IPS DF 6.9 (cell line): ENCODE results near the gene SIDT2.
A peak's percentile ranks its signal among the peaks of the same experiment; 100 is the strongest.

Experiments
- DNase-seq: peaks from one replicate; pipeline ENCODE4 v3.0.0-alpha.2; 2013; ENCODE audit warnings: low read depth, low spot score
- H3K27ac ChIP-seq: one replicate; pipeline ENCODE4 v1.5.1; 2013; ENCODE audit warnings: low read length, control low read depth
- H3K27me3 ChIP-seq: 2 replicates; pipeline ENCODE4 v1.6.1; 2013; ENCODE audit warnings: mild to moderate bottlenecking, low read length; ENCODE audit not compliant: control insufficient read depth, insufficient read depth
- H3K36me3 ChIP-seq: 2 replicates; pipeline ENCODE4 v1.6.1; 2013; ENCODE audit warnings: low read length; ENCODE audit not compliant: control insufficient read depth, insufficient read depth
- H3K4me1 ChIP-seq: 2 replicates; pipeline ENCODE4 v1.6.1; 2013; ENCODE audit warnings: low read length; ENCODE audit not compliant: control insufficient read depth, insufficient read depth
- H3K4me3 ChIP-seq: 2 replicates; pipeline ENCODE4 v1.5.1; 2013; ENCODE audit warnings: mild to moderate bottlenecking, low read length
- H3K9me3 ChIP-seq: 2 replicates; pipeline ENCODE4 v1.6.1; 2013; ENCODE audit warnings: low read length, inconsistent platforms; ENCODE audit not compliant: control insufficient read depth, insufficient read depth
- WGBS: extraction: QIAGEN DNeasy Blood & Tissue Kit; methylation state at CpG from one replicate; pipeline ENCODE4 v1.1.7; 2013; ENCODE audit warnings: mixed read lengths, missing lambda C conversion rate; ENCODE audit not compliant: insufficient read length, insufficient coverage; 5-methylcytosine and 5-hydroxymethylcytosine counted together

SIDT2 gene

DNA sequence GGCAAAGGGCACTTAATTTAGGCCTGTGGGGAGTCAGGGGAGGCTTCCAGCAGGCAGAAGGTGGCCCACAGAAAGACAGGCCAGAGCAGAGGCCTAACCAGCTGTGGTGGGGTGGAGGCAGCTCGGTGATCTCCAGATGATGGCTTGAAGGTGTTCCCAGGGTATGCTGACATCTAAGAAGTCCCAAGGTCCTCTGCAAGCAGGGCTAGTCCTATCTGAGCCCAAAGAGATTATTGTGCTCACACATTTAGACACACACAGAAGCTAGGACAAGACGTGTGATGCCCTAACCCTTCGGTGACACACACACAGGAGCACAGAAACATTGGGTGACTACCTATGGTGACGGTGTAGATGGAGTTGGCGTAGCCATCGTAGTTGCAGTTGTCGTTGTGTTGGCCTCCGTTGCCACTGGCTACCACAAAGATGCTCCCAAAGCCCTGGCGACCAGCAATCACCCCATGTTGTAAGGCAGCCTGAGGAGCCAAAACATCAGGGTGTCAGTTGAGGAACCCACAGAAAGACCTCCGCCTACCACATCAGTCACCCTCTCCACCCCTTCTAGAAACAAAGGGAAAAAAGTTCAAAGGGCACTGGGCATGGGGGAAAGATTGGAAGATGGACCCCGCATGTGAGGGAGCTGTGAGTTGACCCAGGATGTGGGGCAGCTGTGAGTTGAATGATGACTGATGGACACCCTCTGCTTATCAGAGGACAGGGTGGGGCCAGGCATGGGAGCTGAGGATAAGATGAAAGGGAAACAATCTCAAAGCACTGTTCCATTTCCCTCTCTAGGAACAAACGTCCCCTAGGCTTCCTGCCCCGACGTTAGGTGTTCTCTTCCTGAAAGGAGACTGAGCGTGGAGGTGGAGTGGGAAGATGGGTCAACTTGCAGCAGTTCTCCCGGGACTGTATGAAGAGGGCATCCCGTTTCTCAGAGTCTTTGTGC lies 45.5 kb downstream of the SIDT2 start:
- no CpG with 5 or more reads among the region's 17 CpGs for WGBS
- H3K27ac ChIP-seq: no peak overlapping the region
- H3K9me3 ChIP-seq: no peaks in the 10 kb centered on the region
- no peak for DNase-seq
- peaks cover 13% of the 10 kb centered on the region for H3K36me3 ChIP-seq
- H3K4me1 ChIP-seq: no peaks in the 10 kb centered on the region
- H3K27me3 ChIP-seq: no peaks in the 10 kb centered on the region
- no peak overlapping the region for H3K4me3 ChIP-seq

GRCh38 chr11:117225553-117226170 lies 47.1 kb downstream of the SIDT2 start:
- no peak for DNase-seq
- Histone ChIP-seq H3K4me3 (no peak overlapping the region), H3K9me3 (no peaks in the 10 kb centered on the region), H3K4me1 (no peaks in the 10 kb centered on the region), H3K27ac (no peak overlapping the region), H3K27me3 (no peaks in the 10 kb centered on the region), H3K36me3 (peaks cover 8% of the 10 kb centered on the region)
- no CpG with 5 or more reads among the region's 9 CpGs for WGBS

DNA sequence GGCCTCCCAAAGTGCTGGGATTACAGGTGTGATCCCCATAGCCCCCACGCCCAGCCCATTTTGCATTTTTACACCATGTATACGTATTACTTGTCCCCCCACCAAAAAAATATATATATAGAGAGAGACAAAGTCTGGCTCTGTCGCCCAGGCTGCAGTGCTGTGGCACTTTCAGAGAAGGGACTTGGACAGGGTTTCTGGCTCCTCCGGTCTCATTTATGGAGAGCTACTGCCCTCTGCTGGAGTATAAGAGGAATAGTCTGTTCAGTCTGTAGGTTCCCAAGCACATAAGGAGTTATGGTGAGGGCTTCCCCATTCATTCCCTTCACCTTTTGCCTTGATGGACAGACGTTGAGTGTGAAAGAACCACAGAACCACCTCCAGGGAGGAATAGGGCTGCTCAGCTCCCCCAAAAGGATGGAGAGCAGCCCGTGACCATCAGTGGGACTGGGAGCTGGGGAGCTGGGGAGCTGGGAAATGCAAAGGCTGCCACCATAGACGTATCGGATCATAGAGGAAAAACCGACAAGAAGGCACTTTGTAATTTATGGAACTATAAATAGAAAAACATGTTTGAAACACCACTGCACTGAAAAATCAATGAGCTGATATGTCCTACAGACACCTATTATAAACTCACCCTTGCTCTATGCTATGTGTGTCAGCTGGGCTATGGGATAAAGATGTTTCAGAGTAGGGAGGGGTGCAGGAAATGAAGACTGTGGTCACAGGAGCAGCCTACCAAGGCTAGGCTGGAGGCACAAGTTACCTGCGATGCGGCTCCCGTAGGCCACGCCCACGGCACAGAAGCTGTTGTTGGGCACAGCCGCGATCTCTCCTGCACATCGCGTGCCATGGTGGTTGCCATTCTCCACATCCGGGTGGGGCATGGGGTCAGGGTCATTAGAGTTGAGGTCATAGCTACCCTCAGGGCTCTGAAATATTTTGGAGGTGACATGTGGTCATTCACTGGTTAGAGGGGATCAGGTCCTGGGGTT lies 48.1 kb downstream of the SIDT2 start:
- peak; percentile 50 for DNase-seq
- H3K9me3 ChIP-seq: no peaks in the 10 kb centered on the region
- no peaks in the 10 kb centered on the region for H3K27me3 ChIP-seq
- H3K4me3 ChIP-seq: no peak overlapping the region
- peaks cover 7% of the 10 kb centered on the region for H3K36me3 ChIP-seq
- WGBS: no CpG with 5 or more reads among the region's 19 CpGs
- H3K4me1 ChIP-seq: no peaks in the 10 kb centered on the region
- no peak overlapping the region for H3K27ac ChIP-seq

DNA sequence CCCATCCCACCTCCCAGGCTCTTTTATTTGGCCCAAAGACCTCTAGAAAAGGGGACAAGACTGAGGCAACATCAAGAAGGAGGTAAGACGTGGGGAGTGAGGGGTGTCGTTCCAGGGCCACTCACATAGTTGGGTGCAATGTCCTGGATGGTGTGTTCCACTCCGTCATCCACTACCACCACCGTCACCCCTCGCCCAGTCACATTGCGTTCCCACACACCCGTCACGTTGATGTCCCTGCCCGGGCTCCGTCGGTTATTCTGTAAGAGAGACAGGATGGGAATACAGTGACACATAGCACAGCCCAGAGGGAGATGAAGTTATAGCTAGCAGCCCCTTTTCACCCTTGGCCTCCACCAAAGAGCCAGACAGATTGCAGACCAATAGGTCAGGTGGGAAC lies 49.5 kb downstream of the SIDT2 start:
- no peaks in the 10 kb centered on the region for H3K4me1 ChIP-seq
- H3K4me3 ChIP-seq: no peak overlapping the region
- no peaks in the 10 kb centered on the region for H3K27me3 ChIP-seq
- WGBS: no CpG with 5 or more reads among the region's 11 CpGs
- no peak overlapping the region for H3K27ac ChIP-seq
- DNase-seq: no peak
- peaks cover 7% of the 10 kb centered on the region for H3K36me3 ChIP-seq
- H3K9me3 ChIP-seq: no peaks in the 10 kb centered on the region

GRCh38 chr11:117229411-117229810 lies 50.9 kb downstream of the SIDT2 start:
- no peaks in the 10 kb centered on the region for H3K27me3 ChIP-seq
- no peak for DNase-seq
- H3K4me3 ChIP-seq: no peak overlapping the region
- no peak overlapping the region for H3K27ac ChIP-seq
- H3K36me3 ChIP-seq: peaks cover 7% of the 10 kb centered on the region
- no peaks in the 10 kb centered on the region for H3K9me3 ChIP-seq
- no peaks in the 10 kb centered on the region for H3K4me1 ChIP-seq
- no CpG with 5 or more reads among the region's 12 CpGs for WGBS

GRCh38 chr11:117229931-117230285 lies 51.4 kb downstream of the SIDT2 start:
- H3K27ac ChIP-seq: no peak overlapping the region
- H3K27me3 ChIP-seq: no peaks in the 10 kb centered on the region
- H3K4me3 ChIP-seq: no peak overlapping the region
- peaks cover 7% of the 10 kb centered on the region for H3K36me3 ChIP-seq
- DNase-seq: no peak
- no CpG with 5 or more reads among the region's 5 CpGs for WGBS
- H3K9me3 ChIP-seq: no peaks in the 10 kb centered on the region
- H3K4me1 ChIP-seq: no peaks in the 10 kb centered on the region

DNA sequence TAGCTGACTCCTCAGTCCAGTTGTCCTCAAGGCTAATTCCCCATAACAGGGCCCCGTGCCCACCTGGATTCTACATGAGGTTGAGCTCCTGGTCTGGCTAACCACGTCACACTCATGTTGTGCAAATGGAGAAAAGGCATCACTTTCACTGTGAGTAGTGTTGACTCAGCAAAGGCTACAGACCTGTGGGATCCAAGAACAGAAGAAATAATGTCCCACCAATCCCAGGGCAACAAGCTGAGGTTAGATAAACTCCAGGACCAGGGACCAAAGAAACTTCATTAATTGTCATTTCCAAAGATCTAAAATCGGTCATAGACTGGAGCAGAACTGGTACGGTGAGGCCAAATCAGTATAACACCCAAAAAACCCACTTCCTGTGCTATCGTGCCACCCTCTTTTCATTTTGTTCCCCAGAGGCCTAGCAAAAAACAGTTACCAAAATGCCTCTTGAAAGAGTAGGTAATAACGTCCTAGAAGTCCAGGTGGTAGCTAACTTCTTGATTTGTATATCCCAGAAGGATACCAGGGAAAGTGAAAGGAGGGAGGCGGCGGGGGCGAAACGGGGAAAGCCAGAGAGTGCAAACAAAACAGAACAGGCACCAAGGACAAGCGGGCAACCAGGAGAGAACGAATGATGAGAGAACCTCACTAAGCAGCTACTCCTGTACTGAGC lies 51.9 kb downstream of the SIDT2 start:
- WGBS: no CpG with 5 or more reads among the region's 12 CpGs
- H3K27ac ChIP-seq: no peak overlapping the region
- H3K36me3 ChIP-seq: peaks cover 7% of the 10 kb centered on the region
- H3K4me3 ChIP-seq: no peak overlapping the region
- no peaks in the 10 kb centered on the region for H3K9me3 ChIP-seq
- DNase-seq: no peak
- no peaks in the 10 kb centered on the region for H3K4me1 ChIP-seq
- no peaks in the 10 kb centered on the region for H3K27me3 ChIP-seq

DNA sequence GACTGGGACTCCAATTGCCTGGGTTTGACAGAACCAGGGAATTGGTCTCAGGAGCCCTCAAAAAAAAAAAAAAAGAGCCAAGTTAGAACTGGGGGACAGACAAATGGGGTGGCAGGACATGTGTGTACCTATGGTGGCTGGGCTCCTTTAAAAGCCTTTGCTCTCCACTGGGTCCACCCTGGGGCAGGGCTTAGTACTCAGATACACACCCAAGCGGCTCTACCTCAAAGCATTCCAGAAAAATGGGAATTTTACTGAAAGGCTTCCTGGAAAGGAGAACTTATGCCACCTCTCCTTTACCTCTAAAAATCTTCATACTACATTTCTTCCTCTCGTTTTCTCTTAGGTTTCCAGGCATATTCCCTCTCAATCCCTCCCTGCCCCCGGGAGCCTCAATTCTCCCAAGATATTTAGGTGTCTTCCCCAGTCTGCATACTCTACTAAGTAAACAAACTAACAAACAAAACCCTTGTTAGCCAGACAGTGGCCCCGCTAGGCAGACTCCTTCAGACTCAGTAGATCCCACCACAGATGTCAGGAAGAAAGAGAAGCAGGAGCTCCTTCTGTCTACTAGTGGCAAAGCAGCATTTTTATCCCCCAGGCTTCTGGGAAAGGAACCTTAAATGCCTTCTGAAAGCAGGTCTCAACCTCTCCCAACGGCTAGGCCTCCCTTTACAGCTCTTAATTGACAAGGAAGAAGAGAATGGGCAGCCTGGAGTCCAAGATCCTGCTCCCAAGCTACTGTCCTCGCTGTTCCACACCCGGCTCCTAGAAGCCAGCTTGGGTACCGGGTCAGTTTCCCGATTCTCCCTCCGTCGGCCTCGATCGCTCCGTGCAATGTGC lies 52.7 kb downstream of the SIDT2 start:
- peak overlapping the region; percentile 86 for H3K4me3 ChIP-seq
- H3K27ac ChIP-seq: no peak overlapping the region
- DNase-seq: no peak
- peaks cover 7% of the 10 kb centered on the region for H3K36me3 ChIP-seq
- H3K4me1 ChIP-seq: no peaks in the 10 kb centered on the region
- H3K27me3 ChIP-seq: no peaks in the 10 kb centered on the region
- no peaks in the 10 kb centered on the region for H3K9me3 ChIP-seq
- WGBS: 100% methylated on average over 1 of the region's 14 CpGs

- DNase-seq: no peak
- no CpG with 5 or more reads among the region's 13 CpGs for WGBS
- Histone ChIP-seq H3K27me3 (no peaks in the 10 kb centered on the region), H3K36me3 (peaks cover 7% of the 10 kb centered on the region), H3K4me1 (no peaks in the 10 kb centered on the region), H3K27ac (no peak within 1 kb of the TSS), H3K4me3 (peak within 1 kb of the TSS; percentile 86), H3K9me3 (no peaks in the 10 kb centered on the region)
Observed at GRCh38 chr11:117231842-117232091, 53.2 kb downstream of the SIDT2 start, which contains the start of gene PCSK7. Gene PCSK7, minus strand, starts transcription at chr11:117232073. Its CDS starts 2,229 bp downstream, at chr11:117229844.
